Iris pigment epithelial cell (primary cell): Measurements from ENCODE around the gene GAGE2A.
"Not testable (repeated sequence)": the region's sequence is repeated elsewhere in the genome, so short reads cannot be mapped to it uniquely, and the experiment has no call there.

Source experiments
- DNase-seq: peaks from one replicate; pipeline ENCODE4 v3.0.0-alpha.2; 2011; ENCODE audit warnings: low read depth

The GAGE2A gene, protein sequence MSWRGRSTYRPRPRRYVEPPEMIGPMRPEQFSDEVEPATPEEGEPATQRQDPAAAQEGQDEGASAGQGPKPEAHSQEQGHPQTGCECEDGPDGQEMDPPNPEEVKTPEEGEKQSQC

DNA sequence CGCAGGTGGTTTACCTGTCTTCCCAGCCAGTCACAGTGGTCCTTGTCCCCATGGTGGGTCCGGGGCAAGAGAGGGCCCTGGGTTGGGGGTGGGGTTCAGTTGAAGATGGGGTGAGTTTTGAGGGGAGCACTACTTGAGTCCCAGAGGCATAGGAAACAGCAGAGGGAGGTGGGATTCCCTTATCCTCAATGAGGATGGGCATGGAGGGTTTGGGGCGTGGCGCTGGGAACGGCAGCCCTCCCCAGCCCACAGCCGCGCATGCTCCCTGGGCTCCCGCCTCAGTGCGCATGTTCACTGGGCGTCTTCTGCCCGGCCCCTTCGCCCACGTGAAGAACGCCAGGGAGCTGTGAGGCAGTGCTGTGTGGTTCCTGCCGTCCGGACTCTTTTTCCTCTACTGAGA, at the start of gene GAGE2A:
Gene GAGE2A (plus strand): TSS at position 301 of the 400 bp plus-strand sequence. CDS start 1,155 bp downstream, outside the sequence.
- DNase-seq: not testable (repeated sequence)

DNA sequence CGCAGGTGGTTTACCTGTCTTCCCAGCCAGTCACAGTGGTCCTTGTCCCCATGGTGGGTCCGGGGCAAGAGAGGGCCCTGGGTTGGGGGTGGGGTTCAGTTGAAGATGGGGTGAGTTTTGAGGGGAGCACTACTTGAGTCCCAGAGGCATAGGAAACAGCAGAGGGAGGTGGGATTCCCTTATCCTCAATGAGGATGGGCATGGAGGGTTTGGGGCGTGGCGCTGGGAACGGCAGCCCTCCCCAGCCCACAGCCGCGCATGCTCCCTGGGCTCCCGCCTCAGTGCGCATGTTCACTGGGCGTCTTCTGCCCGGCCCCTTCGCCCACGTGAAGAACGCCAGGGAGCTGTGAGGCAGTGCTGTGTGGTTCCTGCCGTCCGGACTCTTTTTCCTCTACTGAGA, 47.9 kb upstream of the GAGE2A start, which contains the start of gene GAGE12D:
Gene GAGE12D (plus strand): TSS at position 301 of the 400 bp plus-strand sequence. CDS start 1,155 bp downstream, outside the sequence.
- DNase-seq: not testable (repeated sequence)

DNA sequence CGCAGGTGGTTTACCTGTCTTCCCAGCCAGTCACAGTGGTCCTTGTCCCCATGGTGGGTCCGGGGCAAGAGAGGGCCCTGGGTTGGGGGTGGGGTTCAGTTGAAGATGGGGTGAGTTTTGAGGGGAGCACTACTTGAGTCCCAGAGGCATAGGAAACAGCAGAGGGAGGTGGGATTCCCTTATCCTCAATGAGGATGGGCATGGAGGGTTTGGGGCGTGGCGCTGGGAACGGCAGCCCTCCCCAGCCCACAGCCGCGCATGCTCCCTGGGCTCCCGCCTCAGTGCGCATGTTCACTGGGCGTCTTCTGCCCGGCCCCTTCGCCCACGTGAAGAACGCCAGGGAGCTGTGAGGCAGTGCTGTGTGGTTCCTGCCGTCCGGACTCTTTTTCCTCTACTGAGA, 38.3 kb upstream of the GAGE2A start, which contains the start of gene GAGE12E:
Gene GAGE12E (plus strand): TSS at position 301 of the 400 bp plus-strand sequence. CDS start 1,155 bp downstream, outside the sequence.
- not testable (repeated sequence) for DNase-seq

DNA sequence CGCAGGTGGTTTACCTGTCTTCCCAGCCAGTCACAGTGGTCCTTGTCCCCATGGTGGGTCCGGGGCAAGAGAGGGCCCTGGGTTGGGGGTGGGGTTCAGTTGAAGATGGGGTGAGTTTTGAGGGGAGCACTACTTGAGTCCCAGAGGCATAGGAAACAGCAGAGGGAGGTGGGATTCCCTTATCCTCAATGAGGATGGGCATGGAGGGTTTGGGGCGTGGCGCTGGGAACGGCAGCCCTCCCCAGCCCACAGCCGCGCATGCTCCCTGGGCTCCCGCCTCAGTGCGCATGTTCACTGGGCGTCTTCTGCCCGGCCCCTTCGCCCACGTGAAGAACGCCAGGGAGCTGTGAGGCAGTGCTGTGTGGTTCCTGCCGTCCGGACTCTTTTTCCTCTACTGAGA, 28.8 kb upstream of the GAGE2A start, which contains the start of gene GAGE12F:
Gene GAGE12F (plus strand): TSS at position 301 of the 400 bp plus-strand sequence. CDS start 1,155 bp downstream, outside the sequence.
- DNase-seq: not testable (repeated sequence)

DNA sequence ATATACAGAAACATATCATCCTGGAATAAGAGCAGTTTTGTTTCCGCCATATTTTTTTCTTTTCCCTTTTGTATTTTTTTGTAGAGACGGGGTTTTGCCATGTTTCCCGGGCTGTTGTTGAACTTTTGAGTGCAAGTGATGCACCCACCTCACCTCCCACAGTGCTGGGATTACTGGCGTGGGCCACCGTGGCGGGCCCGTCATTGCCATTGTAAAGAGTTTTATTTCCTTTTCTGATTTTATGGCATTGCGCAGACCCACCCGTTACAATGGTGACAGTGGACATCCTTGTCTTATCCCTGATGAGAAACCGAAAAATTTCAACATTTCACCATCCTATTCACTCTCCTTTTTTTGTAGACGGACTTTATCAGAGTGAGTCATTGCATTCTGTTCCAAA, 20.6 kb upstream of the GAGE2A start:
- DNase-seq: not testable (repeated sequence)

DNA sequence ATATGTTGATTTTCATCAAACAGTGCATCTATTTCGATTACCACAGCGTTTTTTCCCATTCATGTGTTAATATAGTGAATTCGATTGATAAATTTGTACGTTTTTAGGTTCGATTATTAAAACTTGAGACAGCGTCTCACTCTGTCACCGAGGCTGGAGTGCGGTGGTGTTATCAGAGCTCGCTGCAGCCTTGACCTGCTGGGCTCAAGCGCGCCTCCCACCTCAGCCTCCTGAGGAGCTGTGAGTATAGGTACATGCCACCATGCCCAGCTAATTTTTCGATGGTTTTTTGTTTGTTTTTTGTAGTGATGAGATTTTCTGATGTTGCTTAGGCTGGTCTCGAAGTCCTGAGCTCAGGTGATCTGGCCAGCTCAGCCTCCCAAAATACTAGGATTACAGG, 20.1 kb upstream of the GAGE2A start:
- DNase-seq: not testable (repeated sequence)

DNA sequence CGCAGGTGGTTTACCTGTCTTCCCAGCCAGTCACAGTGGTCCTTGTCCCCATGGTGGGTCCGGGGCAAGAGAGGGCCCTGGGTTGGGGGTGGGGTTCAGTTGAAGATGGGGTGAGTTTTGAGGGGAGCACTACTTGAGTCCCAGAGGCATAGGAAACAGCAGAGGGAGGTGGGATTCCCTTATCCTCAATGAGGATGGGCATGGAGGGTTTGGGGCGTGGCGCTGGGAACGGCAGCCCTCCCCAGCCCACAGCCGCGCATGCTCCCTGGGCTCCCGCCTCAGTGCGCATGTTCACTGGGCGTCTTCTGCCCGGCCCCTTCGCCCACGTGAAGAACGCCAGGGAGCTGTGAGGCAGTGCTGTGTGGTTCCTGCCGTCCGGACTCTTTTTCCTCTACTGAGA, 19.2 kb upstream of the GAGE2A start, which contains the start of gene GAGE12G:
Gene GAGE12G (plus strand): TSS at position 301 of the 400 bp plus-strand sequence. CDS start 1,155 bp downstream, outside the sequence.
- not testable (repeated sequence) for DNase-seq

DNA sequence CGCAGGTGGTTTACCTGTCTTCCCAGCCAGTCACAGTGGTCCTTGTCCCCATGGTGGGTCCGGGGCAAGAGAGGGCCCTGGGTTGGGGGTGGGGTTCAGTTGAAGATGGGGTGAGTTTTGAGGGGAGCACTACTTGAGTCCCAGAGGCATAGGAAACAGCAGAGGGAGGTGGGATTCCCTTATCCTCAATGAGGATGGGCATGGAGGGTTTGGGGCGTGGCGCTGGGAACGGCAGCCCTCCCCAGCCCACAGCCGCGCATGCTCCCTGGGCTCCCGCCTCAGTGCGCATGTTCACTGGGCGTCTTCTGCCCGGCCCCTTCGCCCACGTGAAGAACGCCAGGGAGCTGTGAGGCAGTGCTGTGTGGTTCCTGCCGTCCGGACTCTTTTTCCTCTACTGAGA, 9.6 kb upstream of the GAGE2A start, which contains the start of gene GAGE12H:
Gene GAGE12H (plus strand): TSS at position 301 of the 400 bp plus-strand sequence. CDS start 1,155 bp downstream, outside the sequence.
- DNase-seq: not testable (repeated sequence)

DNA sequence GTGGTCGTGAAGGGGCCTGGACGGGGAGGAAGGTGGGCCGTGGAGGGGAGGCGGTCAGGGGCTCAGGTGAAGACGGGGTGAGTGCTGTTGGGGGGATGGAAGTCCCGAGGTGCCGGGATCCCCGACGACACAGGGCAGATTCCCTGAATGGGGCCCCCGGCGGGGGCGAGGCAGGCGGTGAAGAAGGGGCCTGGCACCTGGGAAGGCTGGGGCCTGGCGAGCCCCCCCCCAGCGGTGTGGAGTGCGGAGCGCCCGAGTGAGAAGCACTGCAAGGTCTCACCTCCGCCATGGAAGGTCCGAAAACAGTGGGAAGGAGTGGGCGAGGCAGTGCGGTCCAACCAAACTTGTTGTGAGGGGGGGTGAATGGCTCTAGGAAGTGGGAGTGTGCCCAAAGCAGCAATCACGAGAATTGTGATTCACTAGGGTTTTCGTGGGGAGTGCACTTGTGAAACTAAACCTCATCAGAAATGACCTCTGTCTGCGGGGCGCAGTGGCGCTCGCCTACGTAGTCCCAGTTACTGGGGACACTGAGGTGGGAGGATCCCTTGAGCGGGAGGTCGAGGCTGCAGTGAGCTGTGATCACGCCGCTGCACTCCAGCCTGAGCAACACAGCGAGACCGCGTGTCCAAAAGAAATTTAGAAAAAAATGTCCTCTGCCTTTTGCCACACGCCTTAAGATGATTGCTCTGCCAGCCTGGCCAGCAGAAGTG, 628 bp downstream of the GAGE2A start:
- not testable (repeated sequence) for DNase-seq

DNA sequence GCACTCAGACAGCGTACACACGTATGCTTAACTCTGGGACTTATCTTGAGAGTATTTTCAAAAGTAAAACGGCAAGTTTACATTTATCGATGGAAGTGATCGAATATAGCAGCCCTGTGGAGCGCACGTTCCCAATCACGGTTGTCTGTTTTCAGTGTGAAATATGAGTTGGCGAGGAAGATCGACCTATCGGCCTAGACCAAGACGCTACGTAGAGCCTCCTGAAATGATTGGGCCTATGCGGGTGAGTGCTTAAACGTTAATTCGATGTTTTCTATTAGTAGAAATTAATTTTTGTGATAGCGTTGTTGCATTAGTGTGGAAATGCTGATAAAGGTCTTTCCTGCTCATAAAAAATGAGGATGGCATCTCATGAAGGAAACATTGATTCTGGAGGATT, 1.2 kb downstream of the GAGE2A start:
- not testable (repeated sequence) for DNase-seq

DNA sequence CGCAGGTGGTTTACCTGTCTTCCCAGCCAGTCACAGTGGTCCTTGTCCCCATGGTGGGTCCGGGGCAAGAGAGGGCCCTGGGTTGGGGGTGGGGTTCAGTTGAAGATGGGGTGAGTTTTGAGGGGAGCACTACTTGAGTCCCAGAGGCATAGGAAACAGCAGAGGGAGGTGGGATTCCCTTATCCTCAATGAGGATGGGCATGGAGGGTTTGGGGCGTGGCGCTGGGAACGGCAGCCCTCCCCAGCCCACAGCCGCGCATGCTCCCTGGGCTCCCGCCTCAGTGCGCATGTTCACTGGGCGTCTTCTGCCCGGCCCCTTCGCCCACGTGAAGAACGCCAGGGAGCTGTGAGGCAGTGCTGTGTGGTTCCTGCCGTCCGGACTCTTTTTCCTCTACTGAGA, 9.4 kb downstream of the GAGE2A start, which contains the start of gene GAGE1:
Gene GAGE1 (plus strand): TSS at position 301 of the 400 bp plus-strand sequence. CDS start 1,155 bp downstream, outside the sequence.
- not testable (repeated sequence) for DNase-seq

DNA sequence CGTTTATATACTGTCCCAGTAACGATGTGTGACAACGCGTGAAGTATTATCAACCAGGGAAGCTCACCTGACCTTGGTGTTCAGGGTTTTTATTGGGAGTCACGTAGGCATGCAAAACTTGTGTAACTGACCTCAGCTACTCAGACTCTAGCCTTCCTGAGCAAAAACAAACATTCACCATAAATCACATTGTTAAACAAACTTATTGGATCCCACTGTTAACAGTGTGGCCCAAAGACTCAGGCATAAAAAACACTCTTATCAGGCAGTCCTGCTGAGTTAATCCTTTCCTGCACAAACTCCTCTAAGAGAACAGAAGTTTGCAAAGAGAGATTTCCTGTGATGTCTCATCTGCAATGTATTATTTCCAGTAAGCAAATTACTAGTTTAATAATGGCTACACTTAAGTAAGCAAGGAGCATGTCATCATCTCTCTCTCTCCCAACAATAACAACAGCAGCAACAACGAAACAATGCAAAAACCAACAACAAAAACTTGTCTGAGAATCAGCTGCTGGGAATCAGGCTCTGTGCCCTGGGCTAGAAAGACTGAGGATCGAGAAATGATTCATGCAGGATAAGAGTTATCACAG, 21.5 kb downstream of the GAGE2A start:
- peak; percentile 9 for DNase-seq

DNA sequence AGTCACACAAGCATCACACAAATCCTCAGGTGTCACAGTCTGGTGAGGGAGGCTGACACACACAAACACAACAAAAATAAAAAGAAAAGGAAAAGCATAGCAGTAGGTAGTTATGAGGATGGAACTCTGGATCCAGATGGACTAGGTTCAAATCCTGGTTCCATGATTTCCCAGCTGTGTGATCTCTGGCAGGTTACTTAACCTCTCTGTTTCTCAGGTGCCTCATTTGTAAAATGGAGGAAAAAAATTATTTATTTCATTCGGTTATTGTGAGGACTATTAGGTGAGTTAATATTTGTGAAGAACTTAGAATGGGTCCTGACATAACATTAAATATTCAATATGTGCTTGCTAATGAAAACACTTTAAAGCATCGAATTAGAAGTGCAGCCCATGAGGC, 29.3 kb downstream of the GAGE2A start:
- DNase-seq: no peak

DNA sequence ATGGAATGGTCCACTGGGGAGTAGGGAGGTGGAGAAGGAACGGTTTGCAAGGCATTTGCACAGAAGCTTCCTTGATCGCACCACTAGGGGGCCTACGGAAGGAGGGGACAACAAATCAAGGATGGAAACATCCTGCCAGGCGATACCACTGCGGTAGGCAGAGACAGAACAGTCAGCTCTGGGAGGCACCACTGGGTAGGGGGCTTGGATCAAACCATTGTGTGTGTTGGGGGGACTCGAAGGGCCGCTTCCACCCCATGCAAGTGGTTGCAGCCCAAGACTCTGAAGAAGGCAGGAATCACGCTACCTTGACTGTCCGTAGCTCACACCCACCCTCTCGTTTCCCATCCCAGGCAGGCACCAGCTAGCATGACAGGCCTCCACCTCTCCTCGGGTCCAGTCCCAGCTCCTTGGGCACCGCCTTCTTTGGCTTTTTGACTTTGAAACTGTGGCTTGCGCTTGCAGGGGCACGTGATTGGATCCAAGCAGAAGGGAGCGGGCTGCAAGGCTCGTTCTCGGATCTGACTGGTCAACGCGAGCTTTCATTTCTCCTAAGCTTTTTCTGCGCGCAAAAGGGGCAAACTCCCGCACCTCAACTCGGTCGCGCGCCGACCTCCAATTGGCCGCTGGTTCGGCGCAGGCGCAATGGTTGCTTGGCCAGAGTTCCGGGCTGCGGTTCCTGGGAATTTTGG, 37.9 kb downstream of the GAGE2A start:
- DNase-seq: peak; percentile 11

DNA sequence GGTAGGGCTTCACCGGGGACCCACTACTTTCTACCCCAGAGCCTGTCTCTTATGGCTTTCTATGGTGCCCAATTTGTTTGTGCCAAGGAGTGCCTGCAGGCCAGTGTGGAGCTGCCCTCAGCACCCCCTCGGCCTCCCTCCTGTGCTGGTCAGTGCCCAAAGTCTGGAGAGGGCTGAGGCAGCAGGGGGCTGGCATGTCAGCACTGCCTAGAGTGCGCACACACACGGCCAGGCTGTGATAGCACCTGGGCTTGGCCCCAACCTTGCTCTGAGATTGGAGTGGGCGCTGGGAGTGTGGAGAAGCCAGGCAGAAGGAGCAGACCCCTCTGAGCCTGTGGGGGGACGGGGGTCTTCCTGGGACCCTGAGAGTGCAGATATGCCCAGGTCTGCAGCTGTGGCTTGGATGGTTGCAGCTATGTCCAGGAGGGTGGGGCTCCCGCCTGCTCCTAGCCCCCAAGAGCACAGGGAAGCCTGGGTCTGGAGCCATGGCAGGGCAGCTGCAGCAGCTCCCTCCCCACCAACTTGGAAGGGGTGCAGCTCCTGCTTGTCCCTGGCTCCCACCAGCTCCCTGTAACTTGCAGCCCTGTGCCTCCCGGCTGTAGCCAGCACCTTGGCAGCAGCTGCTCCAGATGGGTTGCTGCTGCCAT, 55.8 kb downstream of the GAGE2A start:
- DNase-seq: no peak
